Measurements from ENCODE around the gene FOXD1. TPM values are rescaled to one million over a fixed set of nuclear protein-coding genes. Genes with fewer than 3 reads are reported as not detected.
A peak's percentile ranks its signal among the peaks of the same experiment; 100 is the strongest.

Gene FOXD1
- polyA plus RNA-seq, 1 donor from 2014 or later = not detected

GRCh38 chr5:73438645-73439470, 9.7 kb downstream of the FOXD1 start:
- no peak overlapping the region for H3K4me2 ChIP-seq (ENCODE audit: low read length)
- peaks cover 99% of the 10 kb centered on the region for H3K27me3 ChIP-seq (ENCODE audit: insufficient read depth, low read depth, low read length)
- H3K79me2 ChIP-seq (replicated peaks; ENCODE audit: insufficient read depth, low read length) = no peaks in the 10 kb centered on the region
- H3K9me2 ChIP-seq (ENCODE audit: insufficient read depth, low read length) = no peaks in the 10 kb centered on the region
- H3K9me3 ChIP-seq (ENCODE audit: low read length) = no peaks in the 10 kb centered on the region
- no peaks in the 10 kb centered on the region for H4K20me1 ChIP-seq (ENCODE audit: insufficient read depth)
- no peaks in the 10 kb centered on the region for H3K36me3 ChIP-seq (ENCODE audit: insufficient read depth, low read length)
- no peaks in the 10 kb centered on the region for H3F3A ChIP-seq (ENCODE audit: insufficient read depth, low read length, poor library complexity, severe bottlenecking)
- no peak for TF ChIP-seq EZH2 (IDR thresholded peaks at IDR 0.05; ENCODE audit: borderline replicate concordance, insufficient read depth, low read length, poor library complexity, severe bottlenecking)
- no peak for TF ChIP-seq MXI1 (conservative IDR thresholded peaks at IDR 0.05; ENCODE audit: poor library complexity, severe bottlenecking)
- no peak for TF ChIP-seq EP300 (conservative IDR thresholded peaks at IDR 0.05; ENCODE audit: poor library complexity, severe bottlenecking)
- no peak for TF ChIP-seq REST (IDR thresholded peaks at IDR 0.05; ENCODE audit: borderline replicate concordance)
- no peak for TF ChIP-seq CTCF (IDR thresholded peaks at IDR 0.05; ENCODE audit: poor library complexity, severe bottlenecking)
- no peak for TF ChIP-seq POLR2AphosphoS5 (IDR thresholded peaks at IDR 0.05)
- no peak for TF ChIP-seq TAF1 (IDR thresholded peaks at IDR 0.05; ENCODE audit: low read depth)
- no peak for TF ChIP-seq SMC3 (conservative IDR thresholded peaks at IDR 0.05; ENCODE audit: poor library complexity)
- TF ChIP-seq RAD21 (conservative IDR thresholded peaks at IDR 0.05) = no peak
- no peak overlapping the region for H3K4me3 ChIP-seq (ENCODE audit: low read length)
- H3K9ac ChIP-seq (ENCODE audit: low read length) = no peak overlapping the region
- no peak overlapping the region for H3K27ac ChIP-seq (ENCODE audit: low read length)
- no peak overlapping the region for H2AFZ ChIP-seq (ENCODE audit: low read depth, low read length)

DNA sequence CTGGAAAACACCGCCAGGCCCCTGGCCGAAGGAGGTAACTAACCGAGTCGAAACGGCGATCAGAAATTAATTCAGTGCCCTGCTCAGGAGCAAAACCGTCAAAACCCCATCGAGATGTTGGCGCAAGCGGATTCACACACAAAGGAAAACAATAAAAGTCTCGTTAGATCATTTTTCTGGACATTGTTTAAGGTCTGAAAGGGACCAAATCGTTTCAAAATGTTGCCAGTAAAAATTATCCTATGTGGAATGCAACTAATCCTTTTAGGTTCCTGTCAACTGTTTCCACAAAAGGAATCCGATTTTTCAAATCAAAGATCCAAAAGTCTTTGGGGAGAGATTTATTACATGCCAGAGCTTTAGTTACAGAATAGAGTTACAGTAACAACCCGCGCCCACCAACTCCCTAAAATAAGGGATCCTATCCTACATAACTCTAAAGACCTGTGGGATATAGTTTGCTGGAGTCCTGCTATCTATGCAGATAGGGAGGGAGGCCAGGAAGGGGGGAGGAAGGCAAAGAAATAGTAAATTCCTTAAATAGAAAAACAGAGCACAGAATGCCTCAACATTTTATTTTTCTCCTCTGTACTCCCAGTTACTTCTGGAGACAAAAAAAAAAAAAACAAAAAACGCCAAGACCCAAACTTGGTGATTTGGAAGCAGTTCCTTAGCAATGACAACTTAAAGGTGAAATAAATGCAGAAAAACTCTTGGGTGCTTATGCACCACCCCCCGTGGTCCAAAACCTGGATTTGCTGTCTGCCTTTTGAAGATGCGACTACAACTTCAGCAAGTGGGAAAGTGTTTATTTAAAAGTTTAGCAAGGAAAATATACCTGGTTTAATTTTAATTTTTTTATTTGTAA, 10.6 kb downstream of the FOXD1 start:
- Histone ChIP-seq H3K36me3 (ENCODE audit: insufficient read depth, low read length) (no peaks in the 10 kb centered on the region), H3K4me3 (ENCODE audit: low read length) (no peak overlapping the region), H3F3A (ENCODE audit: insufficient read depth, low read length, poor library complexity, severe bottlenecking) (no peaks in the 10 kb centered on the region), H4K20me1 (ENCODE audit: insufficient read depth) (no peaks in the 10 kb centered on the region), H3K27ac (ENCODE audit: low read length) (no peak overlapping the region), H3K9ac (ENCODE audit: low read length) (no peak overlapping the region), H3K4me2 (ENCODE audit: low read length) (no peak overlapping the region), H3K9me3 (ENCODE audit: low read length) (no peaks in the 10 kb centered on the region), H3K79me2 (replicated peaks; ENCODE audit: insufficient read depth, low read length) (no peaks in the 10 kb centered on the region), H3K9me2 (ENCODE audit: insufficient read depth, low read length) (no peaks in the 10 kb centered on the region), H2AFZ (ENCODE audit: low read depth, low read length) (no peak overlapping the region), H3K27me3 (ENCODE audit: insufficient read depth, low read depth, low read length) (peaks cover 99% of the 10 kb centered on the region)
- TF ChIP-seq POLR2AphosphoS5 (IDR thresholded peaks at IDR 0.05) (peak; percentile 56), TAF1 (IDR thresholded peaks at IDR 0.05; ENCODE audit: low read depth) (no peak)

Measured in neural cell (in vitro differentiated cells).